KMS-11 (cell line): Measurements from ENCODE around the gene P2RX3.

Experiments
- H2AFZ ChIP-seq: fragments of 200-600 bp; sonication (generic); 2 replicates; pipeline ENCODE4 v1.6.1; 2016; ENCODE audit warnings: antibody characterized with exemption, mixed run types, low read depth
- H3K27ac ChIP-seq: fragments of 200-600 bp; sonication (generic); 2 replicates; pipeline ENCODE4 v1.6.1; 2016; ENCODE audit warnings: mild to moderate bottlenecking, mixed run types
- H3K27me3 ChIP-seq: fragments of 200-600 bp; sonication (generic); 2 replicates; pipeline ENCODE4 v1.6.1; 2017; ENCODE audit warnings: mild to moderate bottlenecking, low read depth, mixed run types, moderate library complexity; ENCODE audit not compliant: insufficient read depth
- H3K36me3 ChIP-seq: fragments of 200-600 bp; sonication (generic); 2 replicates; pipeline ENCODE4 v1.6.1; 2017; ENCODE audit warnings: mild to moderate bottlenecking, mixed run types; ENCODE audit not compliant: insufficient read depth
- H3K4me1 ChIP-seq: fragments of 200-600 bp; sonication (generic); 2 replicates; pipeline ENCODE4 v1.6.1; 2016; ENCODE audit warnings: mild to moderate bottlenecking, low read depth, mixed run types; ENCODE audit not compliant: poor library complexity, severe bottlenecking
- H3K4me2 ChIP-seq: fragments of 200-600 bp; sonication (generic); 2 replicates; pipeline ENCODE4 v1.7.0; 2016; ENCODE audit warnings: mild to moderate bottlenecking, mixed run types
- H3K4me3 ChIP-seq: fragments of 200-600 bp; sonication (generic); IDR thresholded peaks from 2 replicates; pipeline ENCODE4 v1.6.1; 2017; ENCODE audit warnings: low read depth, low read length, mixed read lengths; ENCODE audit not compliant: insufficient read depth
- H3K79me2 ChIP-seq: fragments of 200-600 bp; sonication (generic); 2 replicates; pipeline ENCODE4 v1.6.1; 2016; ENCODE audit warnings: low read depth, mixed run types; ENCODE audit not compliant: insufficient read depth
- H3K9ac ChIP-seq: fragments of 200-600 bp; sonication (generic); 2 replicates; pipeline ENCODE4 v1.6.1; 2016; ENCODE audit warnings: mild to moderate bottlenecking, mixed run types
- H4K20me1 ChIP-seq: fragments of 200-600 bp; sonication (generic); 2 replicates; pipeline ENCODE4 v1.6.1; 2016; ENCODE audit warnings: mild to moderate bottlenecking, mixed run types; ENCODE audit not compliant: insufficient read depth
- CTCF ChIP-seq: fragments of 200-600 bp; sonication (generic); conservative IDR thresholded peaks from 2 replicates; pipeline ENCODE4 v1.6.1; 2017; ENCODE audit warnings: low read depth, mild to moderate bottlenecking, antibody characterized with exemption, low read length, moderate library complexity, mixed read lengths

Gene P2RX3

GRCh38 chr11:57348636-57349313, 10.6 kb downstream of the P2RX3 start:
- no peak overlapping the region for H3K4me2 ChIP-seq

GRCh38 chr11:57349491-57350274, 11.5 kb downstream of the P2RX3 start:
- peak; percentile 71 for TF ChIP-seq CTCF
- Histone ChIP-seq H2AFZ (no peak overlapping the region), H3K9ac (no peak overlapping the region), H3K4me3 (no peak overlapping the region), H3K27ac (no peak overlapping the region), H4K20me1 (no peaks in the 10 kb centered on the region), H3K36me3 (no peaks in the 10 kb centered on the region), H3K4me2 (no peak overlapping the region), H3K4me1 (no peaks in the 10 kb centered on the region), H3K27me3 (no peaks in the 10 kb centered on the region), H3K79me2 (no peaks in the 10 kb centered on the region)

More at GRCh38 chr11:57348636-57349313, 10.6 kb downstream of the P2RX3 start:
- H2AFZ ChIP-seq, result no peak overlapping the region
- H3K4me3 ChIP-seq, result no peak overlapping the region
- no peak overlapping the region for H3K9ac ChIP-seq
- H3K27ac ChIP-seq, result no peak overlapping the region
- H4K20me1 ChIP-seq, result no peaks in the 10 kb centered on the region
- H3K4me1 ChIP-seq, result no peaks in the 10 kb centered on the region
- no peak for TF ChIP-seq CTCF
- no peaks in the 10 kb centered on the region for H3K36me3 ChIP-seq
- no peaks in the 10 kb centered on the region for H3K79me2 ChIP-seq
- no peaks in the 10 kb centered on the region for H3K27me3 ChIP-seq

- H3K79me2 ChIP-seq, result no peaks in the 10 kb centered on the region
- no peak overlapping the region for H3K27ac ChIP-seq
- no peak overlapping the region for H3K4me2 ChIP-seq
These were observed 14.9 kb downstream of the P2RX3 start for GRCh38 chr11:57353036-57353435.

DNA sequence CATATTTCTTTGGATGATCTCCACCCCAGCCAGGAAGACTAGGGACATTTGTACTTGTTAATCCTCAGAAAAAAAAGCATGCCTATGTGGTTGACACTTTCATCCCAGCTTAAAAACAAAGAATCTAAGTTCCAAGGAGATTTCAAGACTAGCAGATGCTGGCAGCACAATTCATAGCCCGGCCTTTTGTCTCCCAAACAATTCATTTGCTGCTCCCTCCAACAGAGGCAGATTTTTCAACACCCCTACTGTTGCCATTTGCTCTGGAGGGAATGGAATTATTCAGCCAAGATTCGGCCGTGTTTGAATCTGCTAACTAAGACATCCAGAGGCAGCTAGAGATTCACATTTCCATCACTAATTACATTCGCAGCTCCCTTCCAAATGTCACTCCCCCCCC, 15.3 kb downstream of the P2RX3 start:
- TF ChIP-seq CTCF, result no peak
- Histone ChIP-seq H3K4me2 (no peak overlapping the region), H3K4me3 (no peak overlapping the region), H3K9ac (no peak overlapping the region), H4K20me1 (no peaks in the 10 kb centered on the region), H2AFZ (no peak overlapping the region), H3K27me3 (no peaks in the 10 kb centered on the region), H3K79me2 (no peaks in the 10 kb centered on the region), H3K4me1 (no peaks in the 10 kb centered on the region), H3K27ac (no peak overlapping the region), H3K36me3 (no peaks in the 10 kb centered on the region)

More at GRCh38 chr11:57353036-57353435, 14.9 kb downstream of the P2RX3 start:
- H3K4me3 ChIP-seq, result no peak overlapping the region
- H4K20me1 ChIP-seq, result no peaks in the 10 kb centered on the region
- no peaks in the 10 kb centered on the region for H3K27me3 ChIP-seq
- H2AFZ ChIP-seq, result no peak overlapping the region
- TF ChIP-seq CTCF, result no peak
- H3K9ac ChIP-seq, result no peak overlapping the region
- H3K4me1 ChIP-seq, result no peaks in the 10 kb centered on the region
- H3K36me3 ChIP-seq, result no peaks in the 10 kb centered on the region
